Neural cell (in vitro differentiated cells): ENCODE results near the gene ESRRB. TPM values are rescaled to one million over a fixed set of nuclear protein-coding genes. Genes with fewer than 3 reads are reported as not detected.

Source experiments
- H2AFZ ChIP-seq: fragments of 200-600, 300-800 bp; sonication (generic), shearing (Covaris generic); 2 replicates; pipeline ENCODE4 v1.6.0; 2014; ENCODE audit warnings: low read depth, mild to moderate bottlenecking, antibody characterized with exemption, low read length, moderate library complexity
- H3F3A ChIP-seq: fragments of 200-600 bp; shearing (Covaris generic); 2 replicates; pipeline ENCODE4 v1.6.1; 2016; ENCODE audit warnings: mild to moderate bottlenecking, moderate library complexity, mixed read lengths, antibody characterized with exemption, low read length; ENCODE audit not compliant: insufficient read depth, poor library complexity, severe bottlenecking
- H3K27ac ChIP-seq: fragments of 200-600, 300-800 bp; sonication (generic), shearing (Covaris generic); 2 replicates; pipeline ENCODE4 v1.5.1; 2014; ENCODE audit warnings: mild to moderate bottlenecking, low read length, moderate library complexity
- H3K27me3 ChIP-seq: fragments of 300-800, 200-600 bp; sonication (generic), shearing (Covaris generic); 2 replicates; pipeline ENCODE4 v1.6.0; 2014; ENCODE audit warnings: mild to moderate bottlenecking, low read depth, low read length, moderate library complexity; ENCODE audit not compliant: insufficient read depth
- H3K36me3 ChIP-seq: fragments of 300-800, 200-600 bp; sonication (generic), shearing (Covaris generic); 2 replicates; pipeline ENCODE4 v1.5.1; 2014; ENCODE audit warnings: mild to moderate bottlenecking, antibody characterized with exemption, low read length, moderate library complexity; ENCODE audit not compliant: insufficient read depth
- H3K4me2 ChIP-seq: fragments of 300-800, 200-600 bp; sonication (generic), shearing (Covaris generic); 2 replicates; pipeline ENCODE4 v1.6.0; 2014; ENCODE audit warnings: mild to moderate bottlenecking, low read length
- H3K4me3 ChIP-seq: fragments of 300-800, 200-600 bp; sonication (generic), shearing (Covaris generic); 2 replicates; pipeline ENCODE4 v1.5.1; 2014; ENCODE audit warnings: mild to moderate bottlenecking, low read length, moderate library complexity
- H3K79me2 ChIP-seq: fragments of 200-600 bp; shearing (Covaris generic); replicated peaks from 2 replicates; pipeline ENCODE4 v1.6.0; 2014; ENCODE audit warnings: mild to moderate bottlenecking, low read length, moderate library complexity; ENCODE audit not compliant: insufficient read depth
- H3K9ac ChIP-seq: fragments of 300-800, 200-600 bp; sonication (generic), shearing (Covaris generic); 2 replicates; pipeline ENCODE4 v1.6.1; 2016; ENCODE audit warnings: mild to moderate bottlenecking, low read length, mixed read lengths
- H3K9me2 ChIP-seq: fragments of 200-600 bp; shearing (Covaris generic); 2 replicates; pipeline ENCODE4 v1.6.1; 2016; ENCODE audit warnings: mild to moderate bottlenecking, low read length, mixed read lengths; ENCODE audit not compliant: insufficient read depth
- H3K9me3 ChIP-seq: fragments of 200-600, 300-800 bp; sonication (generic), shearing (Covaris generic); 2 replicates; pipeline ENCODE4 v1.6.1; 2016; ENCODE audit warnings: mild to moderate bottlenecking, mixed run types, low read length, moderate library complexity, mixed read lengths
- H4K20me1 ChIP-seq: fragments of 200-600 bp; shearing (Covaris generic); 2 replicates; pipeline ENCODE4 v1.6.1; 2016; ENCODE audit warnings: mild to moderate bottlenecking, mixed run types; ENCODE audit not compliant: insufficient read depth
- EP300 ChIP-seq: fragments of 450-650 bp; conservative IDR thresholded peaks from 2 replicates; pipeline ENCODE4 v1.6.1; 2014; ENCODE audit warnings: antibody characterized with exemption, mild to moderate bottlenecking, moderate library complexity; ENCODE audit not compliant: poor library complexity, severe bottlenecking
- EZH2 ChIP-seq: fragments of 200-600, 300-800 bp; shearing (Covaris generic), sonication (generic); IDR thresholded peaks from 2 replicates; pipeline ENCODE4 v1.6.1; 2014; ENCODE audit warnings: antibody characterized with exemption, low read length, borderline replicate concordance, mild to moderate bottlenecking; ENCODE audit not compliant: insufficient read depth, poor library complexity, severe bottlenecking
- MXI1 ChIP-seq: fragments of 450-650 bp; conservative IDR thresholded peaks from 2 replicates; pipeline ENCODE4 v1.6.1; 2014; ENCODE audit warnings: antibody characterized with exemption, mild to moderate bottlenecking; ENCODE audit not compliant: poor library complexity, severe bottlenecking
- POLR2AphosphoS5 ChIP-seq: IDR thresholded peaks from 2 replicates; pipeline ENCODE4 v1.6.1; 2012
- RAD21 ChIP-seq: fragments of 450-650 bp; conservative IDR thresholded peaks from 2 replicates; pipeline ENCODE4 v1.6.1; 2014; ENCODE audit warnings: antibody characterized with exemption, mild to moderate bottlenecking, moderate library complexity
- SMC3 ChIP-seq: fragments of 450-650 bp; conservative IDR thresholded peaks from 2 replicates; pipeline ENCODE4 v1.6.1; 2014; ENCODE audit warnings: antibody characterized with exemption, mild to moderate bottlenecking, moderate library complexity; ENCODE audit not compliant: poor library complexity
- TAF1 ChIP-seq: IDR thresholded peaks from 2 replicates; pipeline ENCODE4 v1.6.1; 2012; ENCODE audit warnings: low read depth
- polyA plus RNA-seq: library from polyadenylated mRNA; depleted of rRNA; stranded (reverse); fragments of >200 nt; gene quantifications from 2 replicates; pipeline ENCODE4 v1.2.3, GENCODE V29; 2014
- TF ChIP-seq, protein P1 (sequence below): fragments of 450-650 bp; IDR thresholded peaks from 2 replicates; pipeline ENCODE4 v1.5.1; 2014; ENCODE audit warnings: antibody characterized with exemption, mild to moderate bottlenecking, moderate library complexity; ENCODE audit not compliant: poor library complexity, severe bottlenecking
- TF ChIP-seq, protein P2 (sequence below): IDR thresholded peaks from 2 replicates; pipeline ENCODE4 v1.6.1; 2012; ENCODE audit warnings: borderline replicate concordance

The ESRRB gene
- polyA plus RNA-seq, 1 donor from 2014 or later: 0.59 TPM

DNA sequence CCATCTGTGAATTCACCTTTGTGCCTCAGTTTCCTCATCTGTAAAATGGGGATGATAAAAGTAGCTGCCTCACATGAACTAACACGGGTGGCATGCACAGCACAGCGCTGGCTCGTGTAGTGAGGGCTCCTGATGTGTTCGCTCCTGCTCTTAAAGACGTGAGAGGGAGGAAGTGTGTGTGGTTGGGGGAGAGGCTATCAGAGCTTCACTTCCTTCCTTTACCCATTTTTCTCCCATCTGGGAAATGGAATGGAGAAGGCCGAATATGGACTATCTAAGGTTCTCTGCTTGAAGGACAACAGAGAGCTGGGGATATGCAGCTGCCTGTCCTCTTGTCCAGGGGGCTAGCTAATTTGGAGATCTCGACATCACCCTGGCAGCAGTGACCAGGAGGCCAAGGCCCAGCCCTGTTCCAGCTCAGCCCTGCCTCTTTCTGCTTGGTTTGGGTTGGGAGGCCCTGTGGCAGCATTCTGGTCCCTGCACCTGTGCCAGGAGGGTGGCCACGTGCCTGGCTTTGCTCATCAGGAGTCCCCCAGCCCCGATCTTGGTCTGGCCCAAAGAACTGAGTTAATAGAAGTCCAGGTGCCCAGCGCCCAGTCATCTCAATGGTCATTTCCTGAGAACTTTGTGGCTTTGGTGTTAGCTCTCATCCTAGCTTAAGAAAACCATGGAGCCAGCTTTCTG, 44.5 kb upstream of the ESRRB start:
- no peak overlapping the region for H3K4me2 ChIP-seq
- H2AFZ ChIP-seq: no peak overlapping the region
- H3F3A ChIP-seq: no peaks in the 10 kb centered on the region
- no peak overlapping the region for H3K27ac ChIP-seq
- H4K20me1 ChIP-seq: no peaks in the 10 kb centered on the region
- H3K9ac ChIP-seq: no peak overlapping the region
- no peak overlapping the region for H3K4me3 ChIP-seq
- H3K36me3 ChIP-seq: no peaks in the 10 kb centered on the region
- TF ChIP-seq SMC3 (no peak), POLR2AphosphoS5 (no peak), EZH2 (no peak), MXI1 (no peak), TAF1 (no peak), RAD21 (no peak), EP300 (no peak)
- TF ChIP-seq, protein P1, sequence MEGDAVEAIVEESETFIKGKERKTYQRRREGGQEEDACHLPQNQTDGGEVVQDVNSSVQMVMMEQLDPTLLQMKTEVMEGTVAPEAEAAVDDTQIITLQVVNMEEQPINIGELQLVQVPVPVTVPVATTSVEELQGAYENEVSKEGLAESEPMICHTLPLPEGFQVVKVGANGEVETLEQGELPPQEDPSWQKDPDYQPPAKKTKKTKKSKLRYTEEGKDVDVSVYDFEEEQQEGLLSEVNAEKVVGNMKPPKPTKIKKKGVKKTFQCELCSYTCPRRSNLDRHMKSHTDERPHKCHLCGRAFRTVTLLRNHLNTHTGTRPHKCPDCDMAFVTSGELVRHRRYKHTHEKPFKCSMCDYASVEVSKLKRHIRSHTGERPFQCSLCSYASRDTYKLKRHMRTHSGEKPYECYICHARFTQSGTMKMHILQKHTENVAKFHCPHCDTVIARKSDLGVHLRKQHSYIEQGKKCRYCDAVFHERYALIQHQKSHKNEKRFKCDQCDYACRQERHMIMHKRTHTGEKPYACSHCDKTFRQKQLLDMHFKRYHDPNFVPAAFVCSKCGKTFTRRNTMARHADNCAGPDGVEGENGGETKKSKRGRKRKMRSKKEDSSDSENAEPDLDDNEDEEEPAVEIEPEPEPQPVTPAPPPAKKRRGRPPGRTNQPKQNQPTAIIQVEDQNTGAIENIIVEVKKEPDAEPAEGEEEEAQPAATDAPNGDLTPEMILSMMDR: no peak
- TF ChIP-seq, protein P2, sequence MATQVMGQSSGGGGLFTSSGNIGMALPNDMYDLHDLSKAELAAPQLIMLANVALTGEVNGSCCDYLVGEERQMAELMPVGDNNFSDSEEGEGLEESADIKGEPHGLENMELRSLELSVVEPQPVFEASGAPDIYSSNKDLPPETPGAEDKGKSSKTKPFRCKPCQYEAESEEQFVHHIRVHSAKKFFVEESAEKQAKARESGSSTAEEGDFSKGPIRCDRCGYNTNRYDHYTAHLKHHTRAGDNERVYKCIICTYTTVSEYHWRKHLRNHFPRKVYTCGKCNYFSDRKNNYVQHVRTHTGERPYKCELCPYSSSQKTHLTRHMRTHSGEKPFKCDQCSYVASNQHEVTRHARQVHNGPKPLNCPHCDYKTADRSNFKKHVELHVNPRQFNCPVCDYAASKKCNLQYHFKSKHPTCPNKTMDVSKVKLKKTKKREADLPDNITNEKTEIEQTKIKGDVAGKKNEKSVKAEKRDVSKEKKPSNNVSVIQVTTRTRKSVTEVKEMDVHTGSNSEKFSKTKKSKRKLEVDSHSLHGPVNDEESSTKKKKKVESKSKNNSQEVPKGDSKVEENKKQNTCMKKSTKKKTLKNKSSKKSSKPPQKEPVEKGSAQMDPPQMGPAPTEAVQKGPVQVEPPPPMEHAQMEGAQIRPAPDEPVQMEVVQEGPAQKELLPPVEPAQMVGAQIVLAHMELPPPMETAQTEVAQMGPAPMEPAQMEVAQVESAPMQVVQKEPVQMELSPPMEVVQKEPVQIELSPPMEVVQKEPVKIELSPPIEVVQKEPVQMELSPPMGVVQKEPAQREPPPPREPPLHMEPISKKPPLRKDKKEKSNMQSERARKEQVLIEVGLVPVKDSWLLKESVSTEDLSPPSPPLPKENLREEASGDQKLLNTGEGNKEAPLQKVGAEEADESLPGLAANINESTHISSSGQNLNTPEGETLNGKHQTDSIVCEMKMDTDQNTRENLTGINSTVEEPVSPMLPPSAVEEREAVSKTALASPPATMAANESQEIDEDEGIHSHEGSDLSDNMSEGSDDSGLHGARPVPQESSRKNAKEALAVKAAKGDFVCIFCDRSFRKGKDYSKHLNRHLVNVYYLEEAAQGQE: no peak
- no peaks in the 10 kb centered on the region for H3K79me2 ChIP-seq
- no peaks in the 10 kb centered on the region for H3K9me3 ChIP-seq
- H3K9me2 ChIP-seq: no peaks in the 10 kb centered on the region
- peaks cover 4% of the 10 kb centered on the region for H3K27me3 ChIP-seq

DNA sequence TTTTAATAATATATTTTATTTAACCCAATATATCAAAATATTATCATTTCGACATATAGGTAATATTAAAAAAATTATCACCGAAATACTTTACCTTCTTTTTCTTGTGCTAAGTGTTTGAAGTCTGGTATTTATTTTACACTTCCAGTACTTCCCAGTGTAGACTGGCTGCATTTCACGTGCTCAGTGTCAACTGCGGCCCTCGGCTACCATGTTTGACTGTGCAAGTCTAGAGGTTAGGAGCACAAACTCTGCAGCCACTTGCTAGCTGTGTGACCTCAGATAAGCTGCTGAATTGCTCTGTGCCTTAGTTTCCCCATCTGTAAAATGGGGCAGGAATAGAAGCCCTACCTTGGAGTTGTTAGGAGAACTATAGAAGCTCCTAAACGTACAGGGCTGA, 42.3 kb upstream of the ESRRB start:
- no peaks in the 10 kb centered on the region for H3K79me2 ChIP-seq
- H3K9ac ChIP-seq: no peak overlapping the region
- H3K36me3 ChIP-seq: no peaks in the 10 kb centered on the region
- no peak overlapping the region for H3K4me2 ChIP-seq
- no peaks in the 10 kb centered on the region for H3K9me3 ChIP-seq
- H3K4me3 ChIP-seq: no peak overlapping the region
- TF ChIP-seq, protein P2: no peak
- TF ChIP-seq RAD21: no peak
- TF ChIP-seq MXI1: no peak
- no peak for TF ChIP-seq EZH2
- no peak for TF ChIP-seq POLR2AphosphoS5
- TF ChIP-seq, protein P1: no peak
- TF ChIP-seq EP300: no peak
- no peak for TF ChIP-seq TAF1
- TF ChIP-seq SMC3: no peak
- H3F3A ChIP-seq: no peaks in the 10 kb centered on the region
- peaks cover 4% of the 10 kb centered on the region for H3K27me3 ChIP-seq
- no peaks in the 10 kb centered on the region for H3K9me2 ChIP-seq
- no peak overlapping the region for H2AFZ ChIP-seq
- no peak overlapping the region for H3K27ac ChIP-seq
- H4K20me1 ChIP-seq: no peaks in the 10 kb centered on the region
